ENCODE results near the gene RELT.

RELT gene

GRCh38 chr11:73348838-73349237 lies 27.4 kb upstream of the RELT start:
- DNase-seq, result no peak

- DNase-seq, result no peak
Measured at GRCh38 chr11:73349633-73350032, 26.6 kb upstream of the RELT start.

DNA sequence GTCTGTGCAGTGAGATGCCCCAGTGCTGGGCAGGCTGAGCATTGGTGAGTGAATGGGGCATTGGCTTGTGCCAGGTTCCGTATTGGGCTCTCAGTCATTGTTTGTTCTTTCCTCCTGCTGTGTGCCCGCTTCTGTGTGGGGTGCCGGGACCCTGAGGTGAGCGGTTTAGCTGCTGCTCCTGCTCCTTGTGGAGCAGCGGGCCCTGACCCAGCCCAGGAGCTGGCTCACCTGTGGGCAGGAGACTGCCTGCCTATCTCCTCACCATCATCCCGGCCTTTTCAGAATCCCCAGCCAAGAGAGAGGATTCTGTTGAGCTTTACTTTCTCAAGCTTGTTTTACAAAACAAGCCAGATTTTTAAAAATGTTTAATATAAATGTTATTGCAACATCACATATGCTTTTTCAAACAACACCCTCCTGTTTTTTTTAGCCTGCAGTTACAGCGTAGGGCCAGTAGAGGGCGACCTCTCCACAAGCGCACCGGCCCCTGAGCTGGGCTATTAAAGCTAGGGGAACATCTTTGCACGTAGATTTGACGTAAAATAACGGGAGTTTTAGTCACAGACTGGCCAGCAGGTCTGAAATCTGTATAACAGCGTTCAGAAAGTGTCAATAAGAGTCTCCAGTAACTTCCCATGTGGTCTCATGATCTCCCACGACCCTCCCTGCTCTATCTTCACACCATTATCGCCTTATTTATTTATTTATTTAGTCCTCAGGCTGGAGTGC lies 25.1 kb upstream of the RELT start:
- peak; percentile 44 for DNase-seq

GRCh38 chr11:73353422-73353821 lies 22.8 kb upstream of the RELT start:
- no peak for DNase-seq

DNA sequence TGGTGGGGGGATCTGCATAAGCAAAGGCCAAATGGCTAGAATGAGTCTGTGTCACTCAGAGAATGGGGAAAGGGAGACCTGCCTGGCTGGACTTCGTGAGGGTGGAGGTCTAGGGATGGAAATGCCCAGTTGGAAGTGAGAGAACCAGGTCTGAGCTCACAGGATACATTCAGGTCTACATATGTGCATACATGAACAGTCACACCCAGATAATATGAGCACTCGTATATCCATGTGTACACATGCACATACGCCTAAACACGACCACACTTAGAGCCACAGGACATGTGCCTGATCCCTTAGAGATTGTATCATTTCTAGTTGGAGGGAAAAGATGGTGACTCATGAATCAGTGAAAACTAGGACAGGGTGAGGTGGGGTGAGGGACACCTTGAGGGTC lies 21.1 kb upstream of the RELT start:
- DNase-seq, result no peak

DNA sequence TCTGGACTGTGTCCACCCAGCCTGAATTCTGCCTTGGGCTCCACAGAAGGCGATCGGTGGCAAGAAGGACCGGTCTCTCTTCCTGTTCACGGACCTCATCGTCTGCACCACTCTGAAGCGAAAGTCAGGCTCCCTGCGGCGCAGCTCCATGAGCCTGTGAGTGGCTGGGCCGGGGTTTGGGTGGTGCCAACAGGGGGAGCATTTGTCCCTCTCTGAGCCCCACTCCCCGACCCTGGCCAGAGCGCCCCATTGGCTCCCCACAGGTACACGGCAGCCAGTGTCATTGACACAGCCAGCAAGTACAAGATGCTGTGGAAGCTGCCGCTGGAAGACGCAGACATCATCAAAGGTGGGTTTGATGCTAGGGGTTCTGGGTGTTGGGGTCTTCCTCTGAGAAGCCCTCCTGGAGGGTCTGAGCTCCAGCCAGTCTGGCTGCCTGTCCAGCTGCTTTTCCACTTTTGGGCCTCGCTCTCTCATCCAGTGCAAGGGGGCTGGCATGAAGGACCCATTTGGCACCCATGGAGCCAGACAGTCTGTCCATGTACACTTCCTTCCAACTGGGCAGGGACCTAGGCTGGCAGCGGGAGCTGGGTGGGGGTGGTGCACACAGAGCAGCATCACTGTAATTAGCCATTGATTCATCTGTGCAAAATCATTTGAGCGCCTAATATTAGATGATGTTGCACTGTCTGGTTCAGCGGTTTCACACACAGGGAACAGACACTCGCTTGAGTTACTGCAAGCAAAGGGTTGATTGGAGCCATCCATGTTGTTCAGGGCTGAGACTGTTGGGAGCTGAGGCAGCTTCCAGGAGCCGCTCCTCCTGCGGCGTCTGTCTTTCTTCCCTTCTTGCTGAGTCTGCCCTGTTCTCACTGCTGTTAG lies 19.0 kb upstream of the RELT start:
- DNase-seq, result no peak

GRCh38 chr11:73358071-73358470 lies 18.1 kb upstream of the RELT start:
- no peak for DNase-seq

DNA sequence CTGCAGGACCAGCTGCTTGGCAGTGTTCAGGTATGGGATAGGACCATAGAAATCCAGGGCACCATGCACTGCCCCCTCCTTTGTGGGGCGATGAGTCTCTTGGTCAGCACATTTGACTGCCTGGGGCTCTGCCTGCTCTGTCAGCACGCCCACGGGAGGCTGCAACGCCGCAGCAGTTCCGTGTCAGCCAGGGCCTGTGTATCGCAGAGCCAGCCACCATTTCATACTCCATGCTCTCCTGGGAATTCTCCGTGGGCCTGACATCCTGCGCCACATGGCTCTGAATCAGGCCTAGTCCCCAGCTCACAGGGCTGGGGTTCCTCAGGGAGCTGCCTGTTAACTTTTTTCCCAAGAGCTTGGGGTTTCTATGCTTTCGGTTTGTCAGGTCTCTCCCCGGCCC lies 16.9 kb upstream of the RELT start:
- DNase-seq, result no peak

GRCh38 chr11:73359930-73360742 lies 16.1 kb upstream of the RELT start:
- DNase-seq, result no peak

DNA sequence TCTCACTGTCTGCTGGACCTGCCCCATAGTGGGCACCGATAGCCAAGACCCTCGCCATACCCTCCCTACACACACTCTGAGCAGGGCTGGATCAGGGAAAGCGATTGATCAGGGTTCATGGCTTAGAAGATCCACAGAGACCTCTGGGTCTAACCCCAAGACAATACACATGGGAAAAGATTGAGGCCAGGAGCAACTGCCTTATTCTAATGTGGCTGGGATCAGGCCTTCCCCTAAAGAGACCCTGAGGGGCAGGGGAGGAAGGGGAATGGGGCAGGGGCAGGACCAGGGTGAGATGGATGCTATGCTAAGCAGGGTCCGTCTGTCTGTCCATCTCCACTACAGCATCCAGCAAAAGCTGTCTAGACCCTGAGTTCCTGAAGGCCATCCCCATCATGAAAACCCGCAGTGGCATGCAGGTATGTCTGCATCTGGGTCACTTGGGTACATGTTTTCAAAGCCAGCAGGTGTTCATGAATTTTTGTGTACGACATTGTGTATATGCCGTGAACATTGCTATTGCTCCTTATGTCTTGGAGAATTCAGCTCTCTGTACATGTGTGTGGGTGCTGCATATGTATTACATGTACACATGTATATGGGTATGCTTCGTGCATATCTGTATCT lies 15.3 kb upstream of the RELT start:
- no peak for DNase-seq

DNA sequence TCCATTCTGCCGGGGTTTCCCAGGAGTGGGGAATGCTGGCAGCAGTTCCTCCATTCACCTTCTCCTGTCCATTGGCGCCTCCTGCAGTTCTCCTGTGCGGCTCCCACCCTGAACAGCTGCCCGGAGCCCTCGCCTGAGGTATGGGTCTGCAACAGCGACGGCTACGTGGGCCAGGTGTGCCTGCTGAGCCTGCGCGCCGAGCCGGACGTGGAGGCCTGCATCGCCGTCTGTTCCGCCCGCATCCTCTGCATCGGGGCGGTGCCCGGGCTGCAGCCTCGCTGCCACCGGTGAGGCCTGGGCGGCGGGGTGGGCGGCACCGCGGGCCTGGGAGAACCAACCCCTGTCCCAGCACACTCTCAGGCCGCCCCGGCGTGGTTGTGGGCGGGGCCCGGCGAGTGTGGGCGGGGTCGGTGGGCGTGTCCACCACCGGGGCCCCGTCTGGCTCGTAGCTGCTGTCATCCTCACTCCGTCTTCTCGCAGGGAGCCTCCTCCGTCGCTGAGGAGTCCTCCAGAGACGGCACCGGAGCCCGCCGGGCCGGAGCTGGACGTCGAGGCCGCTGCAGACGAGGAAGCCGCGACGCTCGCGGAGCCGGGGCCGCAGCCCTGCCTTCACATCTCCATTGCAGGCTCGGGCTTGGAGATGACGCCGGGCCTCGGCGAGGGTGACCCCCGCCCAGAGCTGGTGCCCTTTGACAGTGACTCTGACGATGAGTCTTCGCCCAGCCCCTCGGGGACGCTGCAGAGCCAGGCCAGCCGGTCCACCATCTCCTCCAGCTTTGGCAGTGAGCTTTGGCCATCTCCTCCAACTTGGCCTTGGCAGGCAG lies 14.0 kb upstream of the RELT start:
- no peak for DNase-seq

- DNase-seq, result no peak
Measured at GRCh38 chr11:73363147-73363546, 13.1 kb upstream of the RELT start.

GRCh38 chr11:73365352-73366264 lies 10.6 kb upstream of the RELT start:
- no peak for DNase-seq

DNA sequence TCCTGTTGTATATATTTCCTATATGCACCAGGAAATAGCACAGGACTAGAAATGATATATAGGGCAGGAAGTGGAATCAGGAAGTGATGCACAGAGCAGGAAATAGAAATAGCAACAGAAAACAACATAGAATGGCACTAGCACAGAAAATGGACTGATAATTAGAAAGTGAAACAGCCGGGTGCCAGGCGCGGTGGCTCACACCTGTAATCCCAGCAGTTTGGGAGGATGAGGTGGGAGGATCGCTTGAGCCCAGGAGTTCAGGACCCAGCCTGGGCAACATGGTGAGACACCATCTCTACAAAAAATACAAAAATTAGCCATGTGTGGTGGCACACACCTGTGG lies 10.0 kb upstream of the RELT start:
- no peak for DNase-seq

DNA sequence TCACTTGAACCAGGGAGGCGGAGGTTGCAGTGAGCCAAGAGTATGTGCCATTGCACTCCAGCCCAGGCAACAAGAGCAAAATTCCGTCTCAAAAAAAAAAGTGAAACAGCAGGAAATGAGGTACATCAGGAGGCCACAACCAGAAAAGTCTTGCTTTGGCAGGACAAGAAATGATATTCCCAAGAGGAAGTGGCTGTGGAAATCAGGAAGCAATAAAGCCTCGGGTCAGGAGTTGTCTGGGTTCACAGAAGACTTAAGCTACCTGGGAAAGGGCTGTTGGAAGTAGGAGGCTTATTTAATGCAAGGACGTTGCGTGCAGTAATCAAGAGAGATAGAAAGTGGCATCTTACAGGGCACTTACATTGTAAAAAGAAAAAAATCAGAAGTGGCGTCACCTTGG lies 9.2 kb upstream of the RELT start:
- no peak for DNase-seq

DNA sequence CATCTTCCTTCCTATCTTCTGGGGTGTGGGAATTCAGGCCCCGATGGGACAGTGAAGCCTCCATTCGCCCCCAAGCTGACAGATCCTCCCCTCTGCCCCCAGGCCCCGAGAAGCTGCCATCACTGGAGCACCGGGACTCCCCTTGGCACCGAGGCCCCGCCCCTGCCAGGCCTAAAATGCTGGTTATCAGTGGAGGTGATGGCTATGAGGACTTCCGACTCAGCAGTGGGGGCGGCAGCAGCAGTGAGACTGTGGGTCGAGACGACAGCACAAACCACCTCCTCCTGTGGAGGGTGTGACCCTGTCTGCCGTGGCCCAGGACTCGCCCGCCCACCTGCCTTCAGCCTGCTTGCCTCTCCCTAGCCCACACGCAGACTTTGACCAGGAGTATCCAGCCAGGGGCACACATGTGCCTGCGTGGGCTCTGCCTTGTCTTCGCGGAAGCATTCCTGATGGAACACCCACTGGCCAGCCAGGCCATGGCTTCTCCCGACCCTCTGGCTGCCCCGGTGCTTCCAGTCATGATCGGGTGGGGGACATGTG lies 8.6 kb upstream of the RELT start:
- no peak for DNase-seq

DNA sequence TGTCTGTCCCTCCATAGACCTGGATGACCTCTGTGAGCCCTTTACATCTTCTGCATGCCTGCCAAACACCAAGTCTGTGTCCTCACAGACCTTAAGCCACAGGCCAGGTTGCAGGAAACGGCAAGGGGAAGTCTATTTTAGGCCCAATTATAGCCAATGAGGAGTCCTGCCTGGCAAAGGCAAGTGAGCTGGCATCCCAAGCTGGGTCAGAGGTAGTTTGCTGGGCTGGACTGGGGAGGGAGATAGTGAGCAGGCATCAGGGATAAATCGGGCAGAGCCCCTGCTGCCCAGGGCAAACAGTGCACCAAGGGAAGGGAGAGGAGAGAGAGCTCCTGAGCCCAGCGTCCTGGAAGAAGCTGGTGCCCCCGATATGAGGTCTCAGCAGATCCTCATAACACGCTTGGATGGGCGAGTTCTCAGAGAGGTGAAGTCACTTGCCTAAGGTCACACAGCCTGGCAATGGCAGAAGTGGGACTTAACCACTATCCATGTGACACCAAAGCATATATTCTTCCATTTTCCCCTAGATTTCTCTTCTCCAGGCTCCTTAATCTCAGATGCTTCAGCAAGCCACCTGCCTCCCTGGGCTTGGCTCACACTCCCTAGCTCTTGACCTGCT lies 3.7 kb upstream of the RELT start:
- DNase-seq, result peak; percentile 15

GRCh38 chr11:73374151-73374550 lies 2.0 kb upstream of the RELT start:
- no peak for DNase-seq

DNA sequence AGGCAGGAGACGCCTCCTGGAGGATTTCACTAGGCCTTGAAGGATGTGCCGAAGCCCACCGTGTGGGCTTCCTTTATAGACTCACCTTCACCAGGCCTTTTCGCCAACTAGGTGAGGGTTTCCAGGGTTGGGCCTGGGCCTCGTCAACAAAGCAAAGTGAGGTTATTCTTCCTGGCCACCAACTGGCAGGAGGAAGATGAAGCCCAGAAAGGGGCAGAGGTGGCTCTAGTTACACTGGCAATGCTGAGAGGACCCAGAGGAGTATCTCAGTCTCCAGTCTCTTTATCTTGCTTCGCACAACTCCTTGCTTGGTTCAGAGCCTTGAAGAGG lies 404 bp upstream of the RELT start:
- DNase-seq, result no peak

DNA sequence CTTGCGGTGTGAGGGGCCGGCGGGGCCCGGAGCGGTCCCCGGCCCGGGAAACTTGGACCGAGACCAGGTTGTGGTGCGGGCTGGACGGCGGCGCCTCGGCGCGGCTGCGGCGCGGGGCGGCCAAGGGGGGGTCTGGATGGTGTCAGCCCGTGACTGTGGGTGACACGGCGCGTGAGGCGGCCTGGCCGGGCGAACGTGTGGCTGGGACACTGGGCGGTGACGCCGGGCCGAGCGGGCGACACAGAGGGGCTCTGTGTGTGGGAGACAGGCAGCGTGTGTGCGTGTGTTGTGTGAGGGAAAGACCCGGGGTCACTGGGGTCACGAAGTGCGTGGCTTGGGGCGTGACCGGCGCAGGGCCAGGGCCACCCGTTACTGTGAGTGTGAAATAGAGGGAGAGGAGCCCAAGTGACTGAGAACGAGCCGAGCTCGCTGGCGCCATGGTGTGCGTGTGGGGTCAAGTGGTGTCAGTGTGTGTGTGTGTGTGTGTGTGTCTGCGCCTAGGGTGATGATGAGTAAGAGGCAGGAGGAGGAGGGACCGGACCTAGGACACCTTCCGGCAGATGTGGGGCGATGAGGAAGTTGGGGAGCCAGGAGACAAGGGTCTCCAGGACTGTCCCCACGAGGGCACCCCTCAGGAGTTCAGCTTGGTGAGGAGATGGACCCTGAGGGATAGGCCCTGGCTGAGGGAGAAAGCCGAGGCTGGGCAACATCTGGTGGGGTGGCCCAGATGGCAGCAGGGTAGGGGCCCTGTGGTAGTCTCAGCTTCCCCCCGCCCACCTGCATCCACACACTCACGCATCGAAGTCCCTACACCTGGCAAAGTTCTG lies 817 bp downstream of the RELT start:
- DNase-seq, result peak; percentile 66

Measured in GDM1 (cell line).